NCI-H82 treated with DMSO at 0.1 percent for 48 hours (cell line): ENCODE results near the gene TRIM66.
"Not testable (repeated sequence)": the region's sequence is repeated elsewhere in the genome, so short reads cannot be mapped to it uniquely, and the experiment has no call there.

Source experiments
- DNase-seq: peaks from one replicate; lab custom pipeline; 2025; ENCODE audit not compliant: unreplicated experiment; lab: John Stamatoyannopoulos, UW

The TRIM66 gene

GRCh38 chr11:8691601-8692000, 9.1 kb upstream of the TRIM66 start:
- DNase-seq: no peak

- no peak for DNase-seq
Observed at GRCh38 chr11:8690374-8691342, 8.2 kb upstream of the TRIM66 start.

GRCh38 chr11:8689726-8690255, 7.3 kb upstream of the TRIM66 start:
- DNase-seq: no peak

GRCh38 chr11:8688414-8689362, 6.2 kb upstream of the TRIM66 start:
- peak; percentile 79 for DNase-seq

GRCh38 chr11:8686325-8686724, 3.9 kb upstream of the TRIM66 start:
- no peak for DNase-seq

- DNase-seq: no peak
Observed at GRCh38 chr11:8685820-8686219, 3.4 kb upstream of the TRIM66 start.

GRCh38 chr11:8685306-8685705, 2.8 kb upstream of the TRIM66 start:
- DNase-seq: no peak

GRCh38 chr11:8684600-8685290, 2.3 kb upstream of the TRIM66 start:
- DNase-seq: no peak

- no peak for DNase-seq
Observed at GRCh38 chr11:8683115-8683807, 796 bp upstream of the TRIM66 start.

- no peak for DNase-seq
Observed at GRCh38 chr11:8681837-8682302, 595 bp downstream of the TRIM66 start.

- no peak for DNase-seq
Observed at GRCh38 chr11:8679006-8679405, 3.5 kb downstream of the TRIM66 start.

- no peak for DNase-seq
Observed at GRCh38 chr11:8676458-8676857, 6.0 kb downstream of the TRIM66 start.

- DNase-seq: no peak
Observed at GRCh38 chr11:8674859-8675258, 7.6 kb downstream of the TRIM66 start.

- DNase-seq: no peak
Observed at GRCh38 chr11:8672346-8672745, 10.1 kb downstream of the TRIM66 start.

- no peak for DNase-seq
Observed at GRCh38 chr11:8671651-8672062, 10.8 kb downstream of the TRIM66 start.

- no peak for DNase-seq
Observed at GRCh38 chr11:8671193-8671612, 11.3 kb downstream of the TRIM66 start.

- not testable (repeated sequence) for DNase-seq
Observed at GRCh38 chr11:8670081-8670480, 12.4 kb downstream of the TRIM66 start.

GRCh38 chr11:8665222-8665621, 17.2 kb downstream of the TRIM66 start:
- no peak for DNase-seq

- DNase-seq: no peak
Observed at GRCh38 chr11:8661001-8661795, 21.3 kb downstream of the TRIM66 start.
